HG03175 (cell line): ENCODE data around the gene CHST8.

Experiments
- ATAC-seq: cut with Tn5 transposase; IDR thresholded peaks from one replicate; pipeline ENCODE4 v1.9.1; 2021; ENCODE audit warnings: mild to moderate bottlenecking, moderate library complexity; ENCODE audit not compliant: unreplicated experiment

The CHST8 gene

DNA sequence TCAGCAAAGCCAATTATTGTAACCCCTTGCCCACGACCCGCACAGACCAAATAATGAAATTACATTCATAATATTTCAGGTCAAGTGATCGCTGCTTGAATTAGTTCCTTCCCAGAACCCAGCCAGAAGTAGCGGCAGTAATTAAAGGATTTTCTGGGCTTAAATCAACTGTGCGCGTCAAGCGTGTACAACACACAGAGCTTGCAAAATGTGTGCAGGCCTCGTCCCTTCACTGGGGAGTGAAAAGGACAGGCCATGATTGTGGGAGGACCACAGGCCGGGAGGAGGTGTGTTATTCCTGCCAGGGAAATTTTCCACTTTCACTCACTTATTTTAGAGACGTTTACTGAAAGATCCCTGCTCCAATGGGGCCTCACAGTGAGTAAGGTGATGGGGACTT is 84.9 kb downstream of the CHST8 start:
- ATAC-seq = no peak

DNA sequence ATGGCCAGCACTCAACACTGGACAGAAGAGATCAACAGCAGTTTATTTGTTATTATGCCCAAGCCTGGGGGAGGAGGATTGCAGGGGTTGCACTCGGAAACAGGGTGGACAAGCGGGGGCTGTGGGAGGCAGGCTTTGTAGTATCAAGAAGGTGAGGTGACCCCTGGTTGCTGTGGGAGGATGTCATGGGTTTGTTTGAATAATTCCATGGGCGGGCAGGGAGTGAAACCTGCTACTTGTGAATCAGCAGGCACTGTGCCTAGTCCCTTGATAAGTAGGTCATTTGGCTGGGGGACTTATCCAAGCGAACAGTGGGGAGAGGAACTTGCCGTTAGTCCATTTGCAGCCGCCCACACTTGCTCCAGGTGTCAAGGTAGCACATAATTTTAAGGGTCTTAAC is 90.5 kb downstream of the CHST8 start:
- ATAC-seq = no peak

DNA sequence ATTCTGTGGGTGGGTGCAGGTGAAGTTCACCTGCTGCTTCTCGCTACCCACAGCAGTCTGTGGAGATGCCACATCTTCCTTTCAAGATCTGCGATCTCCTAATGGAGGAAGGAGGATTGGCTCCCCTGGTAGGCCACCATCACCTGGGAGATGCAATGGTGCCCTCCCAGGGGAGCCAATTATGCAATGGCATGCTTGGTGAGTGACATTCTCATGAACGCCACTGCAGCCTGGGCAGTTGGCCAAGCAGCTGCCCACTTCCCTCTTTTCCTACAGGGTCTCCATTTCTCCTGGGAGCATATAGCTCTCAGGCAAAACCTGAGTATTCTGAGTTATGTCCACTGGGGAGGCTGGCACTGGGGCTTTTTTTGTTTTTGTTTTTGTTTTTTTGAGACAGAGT is 91.4 kb downstream of the CHST8 start:
- ATAC-seq = no peak

DNA sequence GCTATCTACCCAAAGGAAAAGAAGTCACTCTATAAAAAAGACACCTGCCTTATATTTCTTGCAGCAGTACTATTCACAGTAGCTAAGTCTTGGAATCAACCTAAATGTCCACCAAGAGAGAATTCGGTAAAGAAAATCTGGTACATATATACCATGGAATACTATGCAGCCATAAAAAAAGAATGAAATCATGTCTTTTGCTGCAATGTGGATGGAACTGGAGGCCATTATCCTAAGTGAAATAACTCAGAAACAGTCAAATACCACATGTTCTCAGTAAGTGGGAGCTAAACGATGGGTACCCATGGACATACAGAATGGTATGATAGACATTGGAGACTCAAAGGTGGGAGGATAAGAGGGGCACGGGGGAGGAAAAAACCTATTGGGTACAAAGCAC is 92.4 kb downstream of the CHST8 start:
- no peak for ATAC-seq

DNA sequence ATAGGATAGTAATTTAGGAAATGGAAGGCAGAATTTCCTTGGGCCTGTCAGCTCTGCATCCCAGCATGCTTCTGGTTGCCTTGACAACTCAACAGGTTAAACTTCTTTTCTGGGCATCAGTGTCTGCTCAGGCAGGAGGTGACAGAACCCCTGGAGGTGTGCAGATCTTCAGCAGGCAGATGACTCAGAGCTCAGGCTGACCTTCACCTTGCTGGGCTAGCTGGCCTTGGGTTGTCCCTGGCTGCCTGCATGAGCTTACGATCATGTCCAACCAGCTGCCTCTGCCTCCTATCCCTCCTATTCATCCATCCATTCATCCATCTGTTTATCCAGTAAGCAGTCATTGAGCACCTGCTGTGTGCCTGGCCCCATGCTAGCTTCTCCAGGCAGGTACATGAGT is 93.7 kb downstream of the CHST8 start:
- no peak for ATAC-seq

DNA sequence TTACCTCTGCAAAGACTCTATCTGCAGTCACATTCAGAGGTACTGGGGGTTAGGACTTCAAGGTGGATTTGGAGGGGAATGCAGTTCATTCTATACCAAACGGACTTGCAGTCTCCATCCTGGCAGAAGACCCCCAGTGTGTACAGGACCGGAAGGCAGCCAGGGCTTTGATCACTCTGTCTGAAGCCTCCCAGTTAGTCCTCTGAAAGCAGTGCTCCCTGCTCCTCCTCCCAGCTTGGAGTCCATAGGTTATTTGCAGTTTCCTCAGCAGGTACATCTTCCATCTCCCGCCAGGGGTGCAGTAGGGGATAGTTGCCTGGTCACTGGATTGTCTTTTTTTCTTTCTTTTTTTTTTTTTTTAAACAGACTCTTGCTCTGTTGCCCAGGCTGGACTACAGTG is 96.1 kb downstream of the CHST8 start:
- ATAC-seq = no peak

DNA sequence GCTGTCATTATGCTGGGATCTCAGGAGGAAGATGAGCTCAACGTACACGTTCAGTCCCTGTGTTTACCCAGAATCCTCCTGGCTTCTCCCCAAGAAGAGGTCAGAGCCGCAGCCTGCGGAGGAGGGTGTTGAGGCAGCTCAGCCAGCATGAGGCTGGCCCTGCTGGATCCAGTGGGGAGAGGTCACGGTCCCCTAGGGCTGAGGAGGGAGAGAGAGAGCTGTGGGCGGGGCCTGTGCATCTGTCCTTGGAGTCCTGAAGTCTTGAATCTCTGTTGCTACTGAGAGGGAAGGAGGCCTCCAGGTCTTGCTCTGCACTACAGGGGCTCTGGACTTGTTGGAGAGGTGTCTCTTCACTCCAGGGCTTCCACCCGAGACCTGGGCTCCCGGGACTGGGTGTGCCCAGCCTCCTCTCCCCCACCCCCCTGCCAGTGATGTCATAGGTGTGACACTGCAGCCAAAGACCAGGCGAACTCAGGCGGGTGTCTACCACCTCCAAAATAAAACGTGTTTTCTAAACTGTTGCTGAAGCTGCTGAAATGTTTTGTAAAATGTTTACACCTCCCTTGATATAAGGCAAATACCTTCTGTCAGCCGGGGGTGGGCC is 97.0 kb downstream of the CHST8 start:
- ATAC-seq = no peak

DNA sequence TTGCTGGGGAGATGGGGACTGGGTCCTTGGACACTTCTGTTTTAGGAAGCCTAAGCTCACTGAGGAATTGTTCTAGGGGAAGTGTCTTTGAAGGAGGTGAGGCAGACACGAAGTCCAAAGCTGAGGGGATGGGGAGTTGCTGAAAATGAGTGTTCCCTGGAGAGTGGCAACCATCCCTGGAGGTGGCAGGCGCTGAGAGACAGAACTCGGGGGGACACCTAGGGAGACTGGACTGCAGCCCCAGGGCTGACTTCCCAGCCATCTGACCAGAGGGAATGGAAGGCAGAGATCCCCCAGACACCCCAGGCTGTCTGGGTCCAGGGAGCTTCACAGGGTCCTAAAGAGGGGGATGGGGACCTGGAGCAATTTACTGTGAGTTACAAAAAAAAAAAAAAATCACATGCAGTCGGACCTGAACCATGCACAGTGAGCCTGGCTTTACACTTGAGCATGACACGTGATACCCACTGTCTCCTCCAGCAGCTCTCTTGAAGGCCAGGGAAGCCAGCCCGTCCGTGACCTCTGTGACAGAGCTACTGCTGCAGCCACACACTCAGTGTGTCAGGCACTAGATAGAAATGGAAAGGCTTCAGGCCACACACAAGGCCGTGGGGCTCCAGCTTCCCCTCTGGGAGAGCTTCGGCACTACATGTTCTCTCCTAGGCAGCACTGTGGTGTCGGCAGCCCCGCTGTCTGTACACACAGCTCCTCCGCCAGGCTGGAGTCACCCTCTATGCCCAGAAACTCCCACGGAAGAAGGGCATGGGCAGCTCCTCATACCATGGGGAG is 97.8 kb downstream of the CHST8 start:
- no peak for ATAC-seq

DNA sequence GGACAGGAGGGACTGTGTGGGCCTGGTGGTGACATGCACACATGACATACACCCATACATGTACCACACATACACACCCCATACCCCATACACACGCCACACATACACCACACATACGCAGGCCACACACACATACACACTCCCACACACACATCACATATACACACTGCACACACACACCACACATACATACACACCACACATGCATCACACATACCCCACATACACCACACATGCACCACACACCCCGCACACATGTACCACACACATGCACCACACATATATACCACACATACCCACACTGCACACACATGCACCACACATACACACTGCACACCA is 98.4 kb downstream of the CHST8 start:
- no peak for ATAC-seq

DNA sequence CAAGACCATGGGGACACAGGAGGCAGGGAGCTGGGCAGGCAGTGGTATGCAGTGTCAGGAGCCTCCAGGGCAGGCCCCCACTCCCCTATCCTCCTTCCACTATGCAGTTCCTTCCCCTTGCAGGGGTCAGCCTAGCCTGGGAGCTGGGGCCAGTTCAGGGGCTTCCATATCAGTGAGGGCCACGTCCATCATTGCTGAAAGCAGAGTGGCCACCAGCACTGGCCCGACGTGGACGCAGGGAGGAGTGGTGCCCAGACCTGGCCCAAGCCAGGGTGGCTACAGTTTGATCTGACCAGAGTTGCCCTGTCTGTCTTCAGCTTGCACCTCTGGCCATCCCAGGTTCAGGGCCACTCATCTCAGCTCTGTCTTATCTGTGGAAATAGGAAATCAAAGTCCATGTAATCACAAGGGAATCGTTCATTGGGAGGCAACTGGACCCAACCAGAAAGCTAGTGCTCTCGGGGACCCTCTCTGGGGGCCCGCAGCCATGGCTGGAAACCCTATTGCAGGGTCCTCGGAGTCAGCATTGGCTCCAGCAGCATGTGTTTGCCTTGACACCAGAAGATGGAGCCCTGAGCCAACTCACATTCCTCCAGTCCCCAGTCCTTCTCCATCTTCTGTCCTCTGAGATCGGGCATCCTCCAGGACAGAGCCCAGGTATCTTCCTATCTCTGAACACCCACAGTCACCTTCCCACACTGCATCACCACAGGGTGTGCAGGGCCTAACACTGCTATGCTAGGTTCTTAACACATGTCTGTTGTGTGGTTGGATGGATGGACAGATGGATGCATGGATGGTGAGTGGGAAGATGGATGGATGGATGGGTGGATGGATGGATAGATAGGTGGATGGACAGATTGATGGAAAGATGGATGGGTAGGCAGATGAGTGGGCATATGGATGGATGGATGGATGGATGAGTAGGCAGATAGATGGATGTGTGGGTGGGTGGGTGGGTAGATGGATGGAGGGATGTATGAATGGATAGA is 99.2 kb downstream of the CHST8 start:
- ATAC-seq = no peak

DNA sequence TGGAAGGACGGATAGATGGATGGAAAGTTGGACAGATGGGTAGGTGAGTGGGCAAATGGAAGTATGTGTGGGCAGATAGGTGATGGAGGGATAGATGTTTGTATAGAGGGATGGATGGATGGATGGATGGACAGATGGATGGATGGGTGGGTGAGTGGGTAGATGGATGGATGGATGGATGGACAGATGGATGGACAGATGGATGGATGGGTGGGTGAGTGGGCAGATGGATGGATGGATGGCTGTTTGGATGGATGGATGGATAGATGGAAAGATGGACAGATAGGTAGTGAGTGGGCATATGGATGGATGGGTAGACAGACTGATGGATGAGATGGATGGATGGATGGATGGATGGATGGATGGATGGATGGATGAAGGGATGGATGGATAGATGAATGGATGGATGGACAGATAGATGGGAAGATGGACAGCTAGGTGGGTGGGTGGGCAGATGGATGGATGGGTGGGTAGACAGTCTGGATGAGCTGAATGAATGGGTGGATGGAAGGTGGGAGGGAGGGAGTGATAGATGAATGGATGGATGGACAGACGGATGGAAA is 100.1 kb downstream of the CHST8 start:
- ATAC-seq = no peak

DNA sequence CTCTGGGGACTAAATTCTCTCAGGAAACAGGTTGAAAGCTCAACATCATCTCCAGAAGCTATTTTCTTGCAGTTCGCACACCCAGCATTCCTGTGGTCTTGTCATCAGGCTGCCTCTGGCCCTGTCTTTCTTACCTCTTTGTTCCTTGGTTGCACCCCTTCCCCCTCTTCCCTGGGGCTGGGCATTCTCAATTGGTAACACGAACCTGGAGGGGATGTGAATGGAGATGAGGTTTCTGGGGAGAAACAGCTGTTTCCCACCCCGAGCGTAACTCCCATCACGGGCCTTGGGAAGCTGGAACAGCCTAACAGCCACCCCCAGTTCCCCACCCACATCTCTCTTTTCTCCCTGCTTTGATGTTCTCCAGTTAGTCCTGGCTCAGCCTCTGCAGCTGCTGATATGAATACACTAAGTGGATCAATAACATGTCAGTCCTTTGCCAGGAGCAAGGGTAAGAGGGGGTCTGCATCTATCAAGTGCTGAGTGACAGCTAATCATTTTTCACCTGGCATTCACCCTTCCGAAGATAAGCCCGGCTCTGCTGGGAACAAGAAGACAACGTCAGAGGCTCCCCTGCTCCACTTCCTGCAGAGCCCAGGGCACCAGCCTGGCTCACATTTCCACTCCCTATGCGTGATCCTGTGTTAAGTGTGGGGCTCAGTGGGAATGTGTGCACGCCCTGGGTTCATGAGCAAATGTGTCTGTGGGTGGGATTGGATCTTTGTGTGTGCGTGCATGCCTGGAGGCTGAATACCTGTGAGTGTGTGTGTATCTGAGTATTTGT is 100.9 kb downstream of the CHST8 start:
- ATAC-seq = no peak

DNA sequence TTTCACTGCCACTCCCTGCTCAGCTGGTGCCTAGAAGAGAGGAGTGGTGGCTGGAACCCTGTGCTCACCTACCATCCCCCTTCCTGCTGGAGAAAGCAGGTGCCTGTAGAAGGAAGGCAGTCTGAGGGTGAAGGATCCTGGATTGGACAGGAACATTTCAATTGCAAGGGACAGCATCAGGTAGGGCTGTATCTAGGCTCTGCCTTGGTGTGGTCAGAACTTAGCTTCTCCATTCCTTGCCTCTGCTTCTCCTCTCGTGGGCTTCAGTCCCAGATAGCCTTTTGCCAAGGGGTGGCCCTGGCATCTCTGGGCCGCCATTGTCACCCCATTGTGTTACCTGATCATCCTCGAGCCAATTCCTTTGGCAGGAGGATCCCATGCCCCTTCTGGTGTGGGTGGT is 101.8 kb downstream of the CHST8 start:
- no peak for ATAC-seq

DNA sequence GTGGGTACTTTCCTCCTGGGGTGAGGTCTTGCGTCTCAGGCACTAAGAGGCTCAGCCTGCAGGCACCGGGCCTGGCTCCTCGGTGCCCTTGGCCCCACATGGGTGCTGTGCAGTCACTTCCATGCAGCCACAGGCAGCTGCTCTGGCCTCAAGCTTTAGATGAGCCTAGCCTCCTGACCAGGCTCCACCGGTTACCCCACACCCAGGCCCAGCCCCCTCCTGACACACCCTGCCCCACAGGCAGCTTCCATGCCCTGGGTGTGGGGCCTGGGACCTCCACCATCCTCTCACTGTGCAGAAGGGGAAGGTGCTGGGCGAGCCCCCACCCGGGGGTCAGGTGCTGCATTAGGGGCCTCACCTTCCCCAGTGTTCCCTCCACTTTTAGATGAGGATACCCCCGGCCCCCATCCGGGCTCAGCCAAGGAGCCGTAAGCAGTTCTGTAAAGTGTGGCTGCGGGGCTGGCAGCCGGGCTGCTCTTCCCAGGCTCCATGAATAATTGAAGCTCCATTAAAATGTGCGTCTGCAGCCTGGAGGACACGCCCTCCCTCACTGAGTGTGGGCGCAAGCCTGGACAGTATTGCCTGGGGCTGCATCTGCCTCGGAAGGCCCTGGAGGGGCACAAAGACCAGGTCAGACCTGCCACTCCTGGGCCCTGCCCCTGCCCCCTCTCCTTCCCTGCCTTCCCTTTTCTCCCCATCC is 102.4 kb downstream of the CHST8 start:
- ATAC-seq = no peak

DNA sequence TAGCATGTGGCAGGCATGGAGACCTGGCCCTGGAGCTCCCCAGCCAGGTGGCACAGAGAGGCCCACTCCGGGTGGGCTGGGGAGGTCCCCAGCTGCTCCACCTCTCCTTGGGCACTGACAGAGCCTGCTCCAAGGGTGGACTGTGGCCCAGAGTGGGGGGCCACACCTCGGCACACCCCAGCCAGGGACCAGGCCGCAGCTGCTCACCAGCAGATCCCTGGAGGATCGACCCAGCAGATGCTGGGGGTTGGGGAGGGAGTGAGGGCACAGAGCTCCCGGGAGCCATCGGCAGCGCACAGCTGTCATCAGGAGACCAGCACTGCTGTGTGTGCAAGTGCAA is 102.9 kb downstream of the CHST8 start:
- no peak for ATAC-seq

DNA sequence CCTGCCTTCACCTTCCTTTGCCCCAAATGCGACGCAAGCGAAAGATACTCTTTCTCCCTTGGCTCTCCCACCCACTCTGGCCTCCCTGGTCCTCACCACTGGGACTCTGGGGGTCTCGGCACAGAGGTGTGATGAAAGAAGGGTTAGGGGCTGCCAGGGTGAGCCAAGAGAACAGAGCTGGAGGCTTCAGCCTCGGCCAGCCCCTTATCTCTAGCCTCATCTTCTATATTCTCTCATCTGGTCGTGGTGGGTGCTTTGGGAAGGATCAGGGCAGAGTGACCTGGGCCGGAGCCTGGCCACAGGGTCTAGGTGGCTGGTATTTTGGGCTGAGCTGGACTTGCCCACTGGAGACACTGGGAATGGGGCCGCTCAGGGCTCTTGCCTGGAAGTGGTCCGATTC is 103.8 kb downstream of the CHST8 start:
- ATAC-seq = no peak

DNA sequence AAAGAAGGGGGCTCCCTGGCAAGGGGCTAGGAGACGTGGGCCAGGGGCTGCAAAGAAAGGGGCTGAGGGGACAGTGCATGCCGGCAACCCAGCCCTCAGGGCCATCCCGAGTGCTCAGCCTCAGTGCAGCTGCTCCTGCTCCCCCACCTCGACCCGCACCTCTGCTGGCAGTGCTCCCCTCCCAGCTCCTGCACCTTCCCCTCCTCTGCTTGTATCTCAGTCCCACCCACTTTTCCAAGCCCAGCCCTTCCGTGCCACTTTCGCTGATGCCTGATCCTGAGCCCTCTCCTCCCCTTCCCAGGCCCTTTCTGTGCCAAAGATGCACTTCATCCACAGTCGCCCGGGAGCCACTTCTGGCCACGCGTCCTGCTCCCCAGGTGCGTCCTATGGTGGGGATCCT is 105.0 kb downstream of the CHST8 start:
- no peak for ATAC-seq

DNA sequence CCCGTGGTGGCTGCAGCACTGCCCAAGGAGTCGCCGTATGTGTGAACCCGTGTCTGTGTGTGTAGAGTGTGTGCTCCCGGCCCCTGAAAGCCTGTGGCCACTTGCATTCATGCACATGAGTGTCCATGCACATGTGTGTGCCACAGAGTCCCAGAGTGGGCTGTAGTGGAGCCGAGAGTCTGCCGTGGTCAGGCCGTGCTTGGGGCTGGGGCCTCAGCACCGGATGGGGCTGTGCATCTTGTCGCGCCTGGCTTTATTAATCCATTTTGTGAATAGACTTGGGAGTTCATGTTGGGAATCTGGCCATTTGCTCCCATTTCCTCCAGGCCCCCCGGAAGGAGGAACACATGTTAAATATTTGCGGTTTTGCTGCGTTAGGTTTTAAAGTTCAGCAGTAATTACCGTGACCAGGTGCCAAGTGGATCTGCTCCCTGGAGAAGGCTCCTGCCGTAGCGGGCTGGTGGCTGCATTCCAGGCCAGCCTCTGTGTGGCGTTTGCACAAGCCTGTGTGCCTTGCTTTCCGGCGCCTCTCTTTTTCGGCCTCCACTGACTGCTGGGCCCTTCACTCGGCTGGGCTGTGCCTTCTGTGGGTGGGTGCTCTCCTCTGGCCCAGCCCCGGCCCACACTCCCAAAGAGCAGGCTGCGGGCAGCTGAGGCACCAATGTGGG is 105.7 kb downstream of the CHST8 start:
- no peak for ATAC-seq

DNA sequence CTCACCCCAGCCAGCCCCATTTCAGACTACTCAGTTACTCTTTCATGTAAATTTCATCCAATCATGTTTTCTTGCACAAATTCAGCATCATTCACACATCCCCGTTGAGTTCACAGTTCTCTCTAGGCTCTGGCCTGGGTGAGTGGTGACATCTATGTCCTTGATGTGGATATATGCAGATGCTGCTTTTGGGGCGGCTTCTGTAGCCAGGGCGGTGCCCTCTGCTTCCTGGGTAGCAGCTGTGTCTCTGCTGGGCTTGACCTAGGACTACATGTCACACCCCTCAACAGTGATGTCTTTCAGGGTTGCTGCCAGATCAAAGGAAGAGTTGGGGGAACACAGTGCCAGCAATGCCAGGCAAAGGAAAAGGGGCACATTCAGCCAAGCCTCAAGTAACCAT is 106.4 kb downstream of the CHST8 start:
- no peak for ATAC-seq
